Astrocyte (in vitro differentiated cells and primary cell): ENCODE measurements around the gene ATP2B3. TPM values are rescaled to one million over a fixed set of nuclear protein-coding genes. Genes with fewer than 3 reads are reported as not detected.

Experiments
- DNase-seq: peaks from one replicate; pipeline ENCODE4 v3.0.0-alpha.2; 2010; ENCODE audit warnings: low read depth
- FAIRE-seq: peaks from 2 replicates; lab custom pipeline; 2011; peaks lifted over from hg19 to GRCh38; lab: Jason Lieb, UNC
- H2AFZ ChIP-seq: 2 replicates; pipeline ENCODE4 v1.6.0; 2012; ENCODE audit warnings: low read depth, low read length, inconsistent platforms
- H3K27ac ChIP-seq: 2 replicates; pipeline ENCODE4 v1.5.1; 2011; ENCODE audit warnings: low read depth, low read length, inconsistent platforms
- H3K27me3 ChIP-seq: 2 replicates; pipeline ENCODE4 v1.6.0; 2011; ENCODE audit warnings: low read length, inconsistent platforms; ENCODE audit not compliant: insufficient read depth
- H3K36me3 ChIP-seq: 2 replicates; pipeline ENCODE4 v1.5.1; 2011; ENCODE audit warnings: low read length, inconsistent platforms; ENCODE audit not compliant: insufficient read depth
- H3K4me1 ChIP-seq: 2 replicates; pipeline ENCODE4 v1.5.1; 2011; ENCODE audit warnings: low read length, inconsistent platforms; ENCODE audit not compliant: insufficient read depth
- H3K4me2 ChIP-seq: 2 replicates; pipeline ENCODE4 v1.6.0; 2012; ENCODE audit warnings: low read length, inconsistent platforms
- H3K4me3 ChIP-seq: 2 replicates; pipeline ENCODE4 v1.5.1; 2011; ENCODE audit warnings: low read depth, mild to moderate bottlenecking, low read length, inconsistent platforms; ENCODE audit not compliant: insufficient read depth
- H3K79me2 ChIP-seq: 2 replicates; pipeline ENCODE4 v1.6.0; 2012; ENCODE audit warnings: mild to moderate bottlenecking, low read length, inconsistent platforms; ENCODE audit not compliant: insufficient read depth
- H3K9ac ChIP-seq: 2 replicates; pipeline ENCODE4 v1.6.0; 2012; ENCODE audit warnings: mild to moderate bottlenecking, low read length, inconsistent platforms
- H3K9me3 ChIP-seq: 2 replicates; pipeline ENCODE4 v1.5.1; 2012; ENCODE audit warnings: low read depth, mild to moderate bottlenecking, low read length, inconsistent platforms; ENCODE audit not compliant: insufficient read depth
- H4K20me1 ChIP-seq: 2 replicates; pipeline ENCODE4 v1.6.0; 2012; ENCODE audit warnings: low read length, inconsistent platforms; ENCODE audit not compliant: insufficient read depth
- H3K27ac Mint-ChIP-seq: one replicate; pipeline ENCODE4 v1.8.0; 2021; ENCODE audit warnings: mild to moderate bottlenecking, mixed read lengths; ENCODE audit not compliant: unreplicated experiment
- H3K27me3 Mint-ChIP-seq: one replicate; pipeline ENCODE4 v1.8.0; 2021; ENCODE audit warnings: low read depth, mixed read lengths; ENCODE audit not compliant: unreplicated experiment
- H3K36me3 Mint-ChIP-seq: one replicate; pipeline ENCODE4 v1.8.0; 2021; ENCODE audit warnings: low read depth, mixed read lengths; ENCODE audit not compliant: unreplicated experiment
- H3K4me1 Mint-ChIP-seq: one replicate; pipeline ENCODE4 v1.8.0; 2021; ENCODE audit warnings: low read depth, mixed read lengths; ENCODE audit not compliant: unreplicated experiment
- H3K4me3 Mint-ChIP-seq: one replicate; pipeline ENCODE4 v1.8.0; 2021; ENCODE audit warnings: mild to moderate bottlenecking, moderate library complexity, mixed read lengths; ENCODE audit not compliant: unreplicated experiment
- H3K9me3 Mint-ChIP-seq: one replicate; pipeline ENCODE4 v1.8.0; 2021; ENCODE audit warnings: mild to moderate bottlenecking, mixed read lengths; ENCODE audit not compliant: unreplicated experiment
- EZH2 ChIP-seq: IDR thresholded peaks from 2 replicates; pipeline ENCODE4 v1.6.1; 2012; ENCODE audit warnings: mild to moderate bottlenecking, low read length, inconsistent platforms; ENCODE audit not compliant: insufficient read depth
- total RNA-seq: library from RNA; stranded (reverse); gene quantifications from 2 replicates; pipeline ENCODE4 v1.2.1, GENCODE V29; 2021
- TF ChIP-seq, protein P1 (sequence below): IDR thresholded peaks from 2 replicates; pipeline ENCODE4 v1.5.1; 2011; ENCODE audit warnings: low read depth, mild to moderate bottlenecking, inconsistent platforms, low read length, moderate library complexity; ENCODE audit not compliant: insufficient read depth

ATP2B3 gene
- total RNA-seq, 1 donor from 2014 or later, result 0.52 TPM

GRCh38 chrX:153600032-153600373 lies 82.6 kb downstream of the ATP2B3 start:
- Mint-ChIP-seq H3K4me1 (peaks cover 5% of the 10 kb centered on the region), H3K9me3 (no peaks in the 10 kb centered on the region), H3K36me3 (no peaks in the 10 kb centered on the region), H3K4me3 (peak overlapping the region; percentile 86), H3K27ac (peak overlapping the region; percentile 53), H3K27me3 (peaks cover 8% of the 10 kb centered on the region)
- DNase-seq, result no peak
- Histone ChIP-seq H3K9ac (peak overlapping the region; percentile 81), H3K9me3 (no peaks in the 10 kb centered on the region), H3K4me1 (peaks cover 6% of the 10 kb centered on the region), H2AFZ (peak overlapping the region; percentile 78), H3K27ac (no peak overlapping the region), H3K27me3 (no peaks in the 10 kb centered on the region), H3K36me3 (no peaks in the 10 kb centered on the region), H4K20me1 (peaks cover 20% of the 10 kb centered on the region), H3K4me3 (peak overlapping the region; percentile 76), H3K79me2 (peaks cover 26% of the 10 kb centered on the region), H3K4me2 (peak overlapping the region; percentile 86)
- FAIRE-seq, result no peak
- no peak for TF ChIP-seq EZH2
- TF ChIP-seq, protein P1, sequence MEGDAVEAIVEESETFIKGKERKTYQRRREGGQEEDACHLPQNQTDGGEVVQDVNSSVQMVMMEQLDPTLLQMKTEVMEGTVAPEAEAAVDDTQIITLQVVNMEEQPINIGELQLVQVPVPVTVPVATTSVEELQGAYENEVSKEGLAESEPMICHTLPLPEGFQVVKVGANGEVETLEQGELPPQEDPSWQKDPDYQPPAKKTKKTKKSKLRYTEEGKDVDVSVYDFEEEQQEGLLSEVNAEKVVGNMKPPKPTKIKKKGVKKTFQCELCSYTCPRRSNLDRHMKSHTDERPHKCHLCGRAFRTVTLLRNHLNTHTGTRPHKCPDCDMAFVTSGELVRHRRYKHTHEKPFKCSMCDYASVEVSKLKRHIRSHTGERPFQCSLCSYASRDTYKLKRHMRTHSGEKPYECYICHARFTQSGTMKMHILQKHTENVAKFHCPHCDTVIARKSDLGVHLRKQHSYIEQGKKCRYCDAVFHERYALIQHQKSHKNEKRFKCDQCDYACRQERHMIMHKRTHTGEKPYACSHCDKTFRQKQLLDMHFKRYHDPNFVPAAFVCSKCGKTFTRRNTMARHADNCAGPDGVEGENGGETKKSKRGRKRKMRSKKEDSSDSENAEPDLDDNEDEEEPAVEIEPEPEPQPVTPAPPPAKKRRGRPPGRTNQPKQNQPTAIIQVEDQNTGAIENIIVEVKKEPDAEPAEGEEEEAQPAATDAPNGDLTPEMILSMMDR, result no peak

- H3K4me1 Mint-ChIP-seq, result peaks cover 5% of the 10 kb centered on the region
- Histone ChIP-seq H3K27ac (no peak overlapping the region), H3K4me3 (no peak overlapping the region), H3K9me3 (no peaks in the 10 kb centered on the region), H3K9ac (no peak overlapping the region), H2AFZ (no peak overlapping the region), H3K27me3 (no peaks in the 10 kb centered on the region), H3K79me2 (peaks cover 26% of the 10 kb centered on the region), H3K4me2 (no peak overlapping the region), H3K4me1 (peaks cover 6% of the 10 kb centered on the region), H3K36me3 (no peaks in the 10 kb centered on the region), H4K20me1 (peaks cover 20% of the 10 kb centered on the region)
- DNase-seq, result no peak
- no peaks in the 10 kb centered on the region for H3K9me3 Mint-ChIP-seq
- no peaks in the 10 kb centered on the region for H3K36me3 Mint-ChIP-seq
- no peak overlapping the region for H3K27ac Mint-ChIP-seq
- TF ChIP-seq, protein P1, result no peak
- TF ChIP-seq EZH2, result no peak
- FAIRE-seq, result no peak
- H3K27me3 Mint-ChIP-seq, result peaks cover 12% of the 10 kb centered on the region
- H3K4me3 Mint-ChIP-seq, result no peak overlapping the region
Measured at GRCh38 chrX:153600921-153601320, 83.5 kb downstream of the ATP2B3 start.

DNA sequence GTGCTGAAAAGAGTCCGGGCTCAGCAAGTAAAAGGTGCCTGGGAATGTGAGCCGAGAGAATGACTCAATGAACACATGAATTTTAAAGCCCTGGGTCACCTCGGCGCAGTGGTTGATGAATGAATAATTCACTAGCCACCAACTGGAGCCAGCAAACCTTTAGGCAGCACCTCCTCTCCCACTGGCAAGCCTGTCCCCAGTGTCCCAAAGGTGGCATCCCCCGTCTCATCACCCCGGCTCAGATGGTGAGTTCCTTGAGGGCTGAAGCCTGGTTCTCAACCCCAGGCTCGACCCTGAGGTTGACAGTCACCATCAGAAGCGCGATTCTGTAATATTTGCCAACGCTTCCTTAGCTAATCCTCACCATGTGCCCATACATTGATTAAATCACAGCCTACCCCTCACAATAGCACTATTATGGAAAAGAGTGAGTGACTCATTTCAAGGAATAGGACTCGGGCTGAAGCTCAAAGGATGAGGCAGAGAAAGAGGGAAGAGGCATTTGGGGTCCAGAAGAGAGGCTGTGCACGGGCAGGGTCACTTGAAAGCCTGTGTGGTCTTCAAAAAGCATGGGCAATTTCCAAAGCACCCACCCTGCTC lies 84.2 kb downstream of the ATP2B3 start:
- no peak overlapping the region for H3K4me2 ChIP-seq
- no peak for DNase-seq
- Mint-ChIP-seq H3K36me3 (no peaks in the 10 kb centered on the region), H3K4me3 (no peak overlapping the region), H3K27ac (no peak overlapping the region), H3K27me3 (peaks cover 18% of the 10 kb centered on the region), H3K9me3 (no peaks in the 10 kb centered on the region), H3K4me1 (peaks cover 5% of the 10 kb centered on the region)
- peak; percentile 13 for FAIRE-seq
- H3K27ac ChIP-seq, result no peak overlapping the region
- H3K27me3 ChIP-seq, result no peaks in the 10 kb centered on the region
- H3K79me2 ChIP-seq, result peaks cover 19% of the 10 kb centered on the region
- H2AFZ ChIP-seq, result no peak overlapping the region
- H4K20me1 ChIP-seq, result peaks cover 13% of the 10 kb centered on the region
- TF ChIP-seq EZH2, result no peak
- TF ChIP-seq, protein P1, result no peak
- H3K4me3 ChIP-seq, result no peak overlapping the region
- no peak overlapping the region for H3K9ac ChIP-seq
- peaks cover 6% of the 10 kb centered on the region for H3K4me1 ChIP-seq
- H3K36me3 ChIP-seq, result no peaks in the 10 kb centered on the region
- no peaks in the 10 kb centered on the region for H3K9me3 ChIP-seq
